Smooth muscle cell (in vitro differentiated cells): ENCODE data around the gene PPP2R2C. TPM values are rescaled to one million over a fixed set of nuclear protein-coding genes. Genes with fewer than 3 reads are reported as not detected.

Source experiments
- DNase-seq: peaks from one replicate; lab custom pipeline; 2025; ENCODE audit not compliant: unreplicated experiment; lab: John Stamatoyannopoulos, UW
- H2AFZ ChIP-seq: fragments of 200-600 bp; sonication (generic); 2 replicates; pipeline ENCODE4 v1.6.0; 2016; ENCODE audit warnings: antibody characterized with exemption, low read depth, mild to moderate bottlenecking
- H3F3A ChIP-seq: fragments of 200-600 bp; sonication (generic); 2 replicates; pipeline ENCODE4 v1.6.0; 2017; ENCODE audit warnings: antibody characterized with exemption, low read depth
- H3K27ac ChIP-seq: fragments of 200-600 bp; sonication (generic); 2 replicates; pipeline ENCODE4 v1.5.1; 2016; ENCODE audit warnings: low read depth, mild to moderate bottlenecking
- H3K27me3 ChIP-seq: fragments of 200-600 bp; sonication (generic); 2 replicates; pipeline ENCODE4 v1.6.1; 2016; ENCODE audit warnings: low read depth, mild to moderate bottlenecking
- H3K36me3 ChIP-seq: fragments of 200-600 bp; sonication (generic); 2 replicates; pipeline ENCODE4 v1.5.1; 2016; ENCODE audit warnings: low read depth
- H3K4me1 ChIP-seq: fragments of 200-600 bp; sonication (generic); 2 replicates; pipeline ENCODE4 v1.5.1; 2016; ENCODE audit warnings: low read depth
- H3K4me2 ChIP-seq: fragments of 200-600 bp; sonication (generic); 2 replicates; pipeline ENCODE4 v1.6.0; 2016; ENCODE audit warnings: mild to moderate bottlenecking
- H3K4me3 ChIP-seq: fragments of 200-600 bp; sonication (generic); 2 replicates; pipeline ENCODE4 v1.5.1; 2016; ENCODE audit warnings: mild to moderate bottlenecking
- H3K79me2 ChIP-seq: fragments of 200-600 bp; sonication (generic); 2 replicates; pipeline ENCODE4 v1.6.0; 2016; ENCODE audit warnings: low read depth, mild to moderate bottlenecking
- H3K9ac ChIP-seq: fragments of 200-600 bp; sonication (generic); 2 replicates; pipeline ENCODE4 v1.6.0; 2016; ENCODE audit warnings: low read depth
- H3K9me3 ChIP-seq: fragments of 200-600 bp; sonication (generic); replicated peaks from 2 replicates; pipeline ENCODE4 v1.5.1; 2016; ENCODE audit warnings: low read depth
- H4K20me1 ChIP-seq: fragments of 200-600 bp; sonication (generic); 2 replicates; pipeline ENCODE4 v1.6.0; 2016; ENCODE audit warnings: low read depth
- whole genome bisulfite sequencing: methylation state at CpG from one replicate; pipeline ENCODE4 v1.1.7; 2016; ENCODE audit warnings: low lambda C conversion rate; 5-methylcytosine and 5-hydroxymethylcytosine counted together
- polyA plus RNA-seq: library from polyadenylated mRNA; unstranded; fragments of >200 nt; fragmentation: Nextera tagmentation; extraction: Ambion mirVana; gene quantifications from 2 replicates; pipeline ENCODE4 v1.2.1, GENCODE V29; 2016
- total RNA-seq: library from RNA; depleted of rRNA; stranded (reverse); fragments of >200 nt; gene quantifications from 2 replicates; pipeline ENCODE4 v1.2.3, GENCODE V29; 2014
- TF ChIP-seq, protein P1 (sequence below): fragments of 200-600 bp; sonication (generic); IDR thresholded peaks from 2 replicates; pipeline ENCODE4 v1.5.1; 2017; ENCODE audit warnings: borderline replicate concordance, mild to moderate bottlenecking, antibody characterized with exemption; ENCODE audit not compliant: insufficient read depth, poor library complexity, severe bottlenecking

Gene PPP2R2C
- total and polyA plus RNA-seq, 2 experiments from 2014 or later: 0.54 to 1.8 TPM

DNA sequence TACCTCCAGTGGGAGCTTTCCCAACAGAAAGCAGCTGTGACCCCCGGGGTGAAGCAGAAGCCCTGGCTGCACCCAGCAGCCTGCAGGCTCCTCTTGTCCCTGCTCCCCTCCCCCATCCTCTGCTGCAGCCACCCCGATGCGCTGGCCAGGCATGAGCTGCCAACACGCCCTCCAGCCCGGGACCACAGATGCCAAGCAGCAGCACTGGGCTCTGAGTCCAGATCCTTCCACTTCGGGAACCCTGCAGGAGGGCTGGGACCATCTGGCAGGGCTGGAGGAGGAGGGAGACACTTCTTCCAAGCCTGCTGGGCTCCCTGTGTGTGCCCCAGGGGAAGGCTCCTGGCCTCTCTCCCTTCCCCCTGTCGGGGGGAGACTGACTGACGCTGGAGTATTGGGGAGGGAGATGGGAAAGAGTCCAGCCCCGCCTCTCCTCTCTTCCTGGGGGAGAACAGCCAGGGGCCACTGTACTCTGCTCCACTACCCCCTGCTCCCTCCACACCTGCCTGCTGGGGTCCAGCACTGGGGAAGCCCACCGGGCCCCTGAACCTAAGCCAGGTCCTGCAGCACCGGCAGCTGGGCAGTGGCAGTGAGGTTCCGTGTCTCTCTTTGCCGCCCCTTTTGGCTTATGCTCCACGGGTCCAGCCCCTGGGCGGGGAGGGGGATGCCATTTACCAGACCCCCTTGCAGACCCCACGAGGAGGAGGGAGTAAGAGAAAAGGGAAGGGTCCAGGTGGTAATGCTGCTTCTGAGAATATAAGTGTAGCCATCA, 55.7 kb downstream of the PPP2R2C start:
- H3K36me3 ChIP-seq: no peaks in the 10 kb centered on the region
- H3K4me2 ChIP-seq: no peak overlapping the region
- no peaks in the 10 kb centered on the region for H3K79me2 ChIP-seq
- H3K27ac ChIP-seq: no peak overlapping the region
- 77% methylated on average over 13 of the region's 16 CpGs for WGBS
- no peaks in the 10 kb centered on the region for H3K9me3 ChIP-seq
- H3K4me1 ChIP-seq: no peaks in the 10 kb centered on the region
- H3F3A ChIP-seq: no peaks in the 10 kb centered on the region
- DNase-seq: no peak
- H3K4me3 ChIP-seq: no peak overlapping the region
- TF ChIP-seq, protein P1, sequence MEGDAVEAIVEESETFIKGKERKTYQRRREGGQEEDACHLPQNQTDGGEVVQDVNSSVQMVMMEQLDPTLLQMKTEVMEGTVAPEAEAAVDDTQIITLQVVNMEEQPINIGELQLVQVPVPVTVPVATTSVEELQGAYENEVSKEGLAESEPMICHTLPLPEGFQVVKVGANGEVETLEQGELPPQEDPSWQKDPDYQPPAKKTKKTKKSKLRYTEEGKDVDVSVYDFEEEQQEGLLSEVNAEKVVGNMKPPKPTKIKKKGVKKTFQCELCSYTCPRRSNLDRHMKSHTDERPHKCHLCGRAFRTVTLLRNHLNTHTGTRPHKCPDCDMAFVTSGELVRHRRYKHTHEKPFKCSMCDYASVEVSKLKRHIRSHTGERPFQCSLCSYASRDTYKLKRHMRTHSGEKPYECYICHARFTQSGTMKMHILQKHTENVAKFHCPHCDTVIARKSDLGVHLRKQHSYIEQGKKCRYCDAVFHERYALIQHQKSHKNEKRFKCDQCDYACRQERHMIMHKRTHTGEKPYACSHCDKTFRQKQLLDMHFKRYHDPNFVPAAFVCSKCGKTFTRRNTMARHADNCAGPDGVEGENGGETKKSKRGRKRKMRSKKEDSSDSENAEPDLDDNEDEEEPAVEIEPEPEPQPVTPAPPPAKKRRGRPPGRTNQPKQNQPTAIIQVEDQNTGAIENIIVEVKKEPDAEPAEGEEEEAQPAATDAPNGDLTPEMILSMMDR: no peak
- no peak overlapping the region for H2AFZ ChIP-seq
- no peaks in the 10 kb centered on the region for H3K27me3 ChIP-seq
- H4K20me1 ChIP-seq: no peaks in the 10 kb centered on the region
- no peak overlapping the region for H3K9ac ChIP-seq

DNA sequence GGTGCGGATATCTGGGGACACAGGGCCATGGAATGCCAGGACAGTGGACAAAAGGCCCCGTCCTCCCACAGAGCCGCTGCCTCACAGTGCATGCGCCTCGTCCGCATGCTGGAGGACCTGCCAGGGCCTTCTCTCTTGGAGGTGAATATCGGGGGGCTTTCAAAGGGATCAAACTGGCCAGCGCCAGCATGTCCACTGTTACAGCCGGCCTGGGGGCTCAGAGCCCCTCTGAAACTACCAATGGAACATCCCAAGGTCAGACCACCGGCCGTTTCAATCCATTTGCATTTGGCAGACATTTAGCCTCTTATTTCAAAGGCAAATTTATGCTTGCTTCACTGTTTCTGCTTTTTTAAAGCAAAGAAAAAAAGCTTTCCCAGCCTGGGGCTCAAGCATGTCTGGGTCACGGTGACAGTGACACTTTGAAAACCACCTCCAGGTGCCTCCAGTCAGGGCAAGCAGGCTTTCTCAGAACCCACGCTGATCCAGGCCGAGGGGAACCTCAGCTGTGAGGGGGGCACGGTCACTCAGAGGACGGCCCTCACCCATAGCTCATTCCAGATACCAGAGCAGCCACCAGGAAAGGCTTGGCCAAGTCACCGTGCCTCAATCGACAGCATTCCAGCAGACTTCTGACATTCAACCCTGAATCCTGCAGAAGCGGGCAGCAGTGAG, 57.2 kb downstream of the PPP2R2C start:
- H3K9ac ChIP-seq: no peak overlapping the region
- H3K36me3 ChIP-seq: no peaks in the 10 kb centered on the region

DNA sequence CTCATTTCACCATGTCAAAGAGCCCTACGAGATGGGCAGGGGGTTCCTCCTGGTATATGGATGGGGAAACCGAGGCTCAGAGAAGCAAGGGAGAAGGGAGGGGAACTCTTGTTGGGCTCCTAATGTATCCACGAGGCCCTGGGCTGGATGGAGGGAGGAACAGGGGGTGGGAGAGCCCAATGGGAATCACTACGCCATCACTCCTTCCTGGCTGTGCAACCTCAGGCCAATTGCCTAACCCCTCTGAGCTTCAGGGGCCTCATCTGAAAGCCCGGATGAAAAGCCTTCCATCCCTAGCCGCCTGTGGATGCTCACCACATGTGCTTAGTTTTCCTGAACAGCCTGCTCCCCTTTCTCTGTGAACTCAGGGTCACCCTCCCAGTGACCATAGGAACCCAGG, 57.8 kb downstream of the PPP2R2C start:
- WGBS: 68% methylated on average over 6 of the region's 6 CpGs
- no peaks in the 10 kb centered on the region for H3K4me1 ChIP-seq
- H3K9me3 ChIP-seq: no peaks in the 10 kb centered on the region
- no peak overlapping the region for H2AFZ ChIP-seq
- no peak overlapping the region for H3K9ac ChIP-seq
- no peaks in the 10 kb centered on the region for H3K27me3 ChIP-seq
- H4K20me1 ChIP-seq: no peaks in the 10 kb centered on the region
- no peaks in the 10 kb centered on the region for H3F3A ChIP-seq
- no peak overlapping the region for H3K27ac ChIP-seq
- H3K36me3 ChIP-seq: no peaks in the 10 kb centered on the region
- no peak for DNase-seq
- TF ChIP-seq, protein P1: no peak
- H3K4me3 ChIP-seq: no peak overlapping the region
- H3K4me2 ChIP-seq: no peak overlapping the region
- H3K79me2 ChIP-seq: no peaks in the 10 kb centered on the region

More for the DNA sequence above, 57.2 kb downstream of the PPP2R2C start:
- Histone ChIP-seq H3K79me2 (no peaks in the 10 kb centered on the region), H3F3A (no peaks in the 10 kb centered on the region), H3K4me1 (no peaks in the 10 kb centered on the region), H2AFZ (no peak overlapping the region), H3K27me3 (no peaks in the 10 kb centered on the region), H3K9me3 (no peaks in the 10 kb centered on the region), H3K27ac (no peak overlapping the region), H3K4me3 (no peak overlapping the region), H4K20me1 (no peaks in the 10 kb centered on the region), H3K4me2 (no peak overlapping the region)
- WGBS: 84% methylated on average over 19 of the region's 19 CpGs
- no peak for DNase-seq
- TF ChIP-seq, protein P1: no peak
